Esophagus squamous epithelium (tissue), 5 donors: ENCODE results near the gene ING5. TPM values are rescaled to one million over a fixed set of nuclear protein-coding genes. Genes with fewer than 3 reads are reported as not detected.
"Not testable (repeated sequence)": the region's sequence is repeated elsewhere in the genome, so short reads cannot be mapped to it uniquely, and the experiment has no call there.

Experiments
- DNase-seq: peaks from one replicate; lab custom pipeline; 2025; lab: John Stamatoyannopoulos, UW
- H3K27ac ChIP-seq, 4 donors: fragments of 200-600 bp; sonication (generic); one replicate each; pipeline ENCODE4 v1.5.1; 2016 to 2019; ENCODE audit warnings: mild to moderate bottlenecking in 1 of 4
- H3K27me3 ChIP-seq, 4 donors: fragments of 200-600 bp; sonication (generic); 1 replicate in 3 of 4; 2 replicates in 1 of 4; pipeline versions ENCODE4 v1.5.1 to v1.6.0; 2017 to 2021; ENCODE audit warnings: antibody characterized with exemption in 1 of 4
- H3K36me3 ChIP-seq, 3 donors: fragments of 200-600 bp; sonication (generic); one replicate each; pipeline ENCODE4 v1.5.1; 2016 to 2019
- H3K4me1 ChIP-seq, 3 donors: fragments of 200-600 bp; sonication (generic); one replicate each; pipeline ENCODE4 v1.5.1; 2017 to 2019
- H3K4me3 ChIP-seq, 4 donors: fragments of 200-600 bp; sonication (generic); 1 replicate in 3 of 4; 2 replicates in 1 of 4; pipeline ENCODE4 v1.5.1; 2016 to 2019; ENCODE audit warnings: mild to moderate bottlenecking in 2 of 4, moderate library complexity in 1 of 4
- H3K9me3 ChIP-seq, 3 donors: fragments of 200-600 bp; sonication (generic); one replicate each; pipeline ENCODE4 v1.5.1; 2016 to 2019
- CTCF ChIP-seq, 6 experiments: fragments of 450-650 bp in 4 of 6; fragments of 200-600 bp in 2 of 6; sonication (generic) in 2 of 6; IDR thresholded peaks; one replicate each; pipeline ENCODE4 v1.5.1; 2016 to 2019; ENCODE audit warnings: antibody characterized with exemption in 6 of 6, mild to moderate bottlenecking in 4 of 6, moderate library complexity in 4 of 6
- POLR2A ChIP-seq, 4 donors: fragments of 450-650 bp; IDR thresholded peaks; one replicate each; pipeline ENCODE4 v1.6.1; 2017; ENCODE audit warnings: antibody characterized with exemption in 4 of 4, mild to moderate bottlenecking in 4 of 4, moderate library complexity in 3 of 4
- WGBS, 2 donors: methylation state at CpG; one replicate each; pipeline ENCODE4 v1.1.5; 2018; 5-methylcytosine and 5-hydroxymethylcytosine counted together
- intact Hi-C: fragments of 100-400 bp; cut with DNase I; formaldehyde crosslinking; loops from one replicate; pipeline ENCODE4 v1.15.0; 2022
- total RNA-seq, 4 donors: library from RNA; depleted of rRNA; stranded (reverse); fragments of >200 nt; gene quantifications; one replicate each; pipeline ENCODE4 v1.1.0, GENCODE V29; 2016
- donor health status: DM: yes; HTN: yes; CAD: no.

The ING5 gene
- total RNA-seq, 4 donors from 2014 or later: 10.4 to 39.3 (median 18.8) TPM

- Histone ChIP-seq H3K27ac (no peak overlapping the region), H3K4me3 (no peak overlapping the region), H3K4me1 (peaks cover 0 to 10% (median 0%) of the 10 kb centered on the region in 3 donors), H3K9me3 (no peaks in the 10 kb centered on the region), H3K27me3 (no peaks in the 10 kb centered on the region), H3K36me3 (peaks cover 21 to 100% (median 21%) of the 10 kb centered on the region in 3 donors)
- TF ChIP-seq CTCF (IDR thresholded peaks at IDR 0.05): no peak
- TF ChIP-seq POLR2A (IDR thresholded peaks at IDR 0.05): no peak
- no peak for DNase-seq
- WGBS, 2 donors: 100% methylated on average over 1 of the region's 17 CpGs; no CpG with 5 or more reads in 1 of the 2 donors
- intact Hi-C loops: no loop called here
These were observed 51.7 kb downstream of the ING5 start for GRCh38 chr2:241753493-241753892.

- Histone ChIP-seq H3K27me3 (no peaks in the 10 kb centered on the region), H3K4me1 (peaks cover 0 to 10% (median 0%) of the 10 kb centered on the region in 3 donors), H3K27ac (no peak overlapping the region), H3K9me3 (no peaks in the 10 kb centered on the region), H3K4me3 (no peak overlapping the region), H3K36me3 (peaks cover 17 to 100% (median 21%) of the 10 kb centered on the region in 3 donors)
- intact Hi-C loops: no loop called here
- no peak for DNase-seq
- TF ChIP-seq POLR2A (IDR thresholded peaks at IDR 0.05): no peak
- TF ChIP-seq CTCF (IDR thresholded peaks at IDR 0.05): no peak
- WGBS, 2 donors: 94 to 97% methylated on average over 14 to 17 of the region's 20 CpGs
These were observed 52.2 kb downstream of the ING5 start for GRCh38 chr2:241754042-241754441.

GRCh38 chr2:241755166-241755565 is 53.3 kb downstream of the ING5 start:
- no peak overlapping the region for H3K27ac ChIP-seq
- TF ChIP-seq POLR2A (IDR thresholded peaks at IDR 0.05): no peak
- TF ChIP-seq CTCF (IDR thresholded peaks at IDR 0.05): no peak
- H3K4me1 ChIP-seq: peaks cover 0 to 8% (median 0%) of the 10 kb centered on the region in 3 donors
- peaks cover 21 to 100% (median 21%) of the 10 kb centered on the region in 3 donors for H3K36me3 ChIP-seq
- DNase-seq: no peak
- no peaks in the 10 kb centered on the region for H3K9me3 ChIP-seq
- H3K4me3 ChIP-seq: no peak overlapping the region
- intact Hi-C loops: no loop called here
- no peaks in the 10 kb centered on the region for H3K27me3 ChIP-seq
- WGBS, 2 donors: 80 to 90% methylated on average over 4 to 8 of the region's 18 CpGs

- H3K27me3 ChIP-seq: no peaks in the 10 kb centered on the region
- no peak for TF ChIP-seq POLR2A (IDR thresholded peaks at IDR 0.05)
- no peak for TF ChIP-seq CTCF (IDR thresholded peaks at IDR 0.05)
- no peak for DNase-seq
- 62 to 93% methylated on average over 2 to 8 of the region's 27 CpGs for WGBS, 2 donors
- peaks cover 21 to 100% (median 21%) of the 10 kb centered on the region in 3 donors for H3K36me3 ChIP-seq
- H3K4me3 ChIP-seq: no peak overlapping the region
- no peaks in the 10 kb centered on the region for H3K9me3 ChIP-seq
- intact Hi-C loops: no loop called here
- no peak overlapping the region for H3K27ac ChIP-seq
- peaks cover 0 to 2% (median 0%) of the 10 kb centered on the region in 3 donors for H3K4me1 ChIP-seq
These were observed 53.9 kb downstream of the ING5 start for GRCh38 chr2:241755777-241756176.

- intact Hi-C loops: no loop called here
- no peaks in the 10 kb centered on the region for H3K27me3 ChIP-seq
- WGBS, 2 donors: 79 to 83% methylated on average over 20 of the region's 20 CpGs
- H3K4me1 ChIP-seq: no peaks in the 10 kb centered on the region
- H3K36me3 ChIP-seq: peaks cover 12 to 100% (median 15%) of the 10 kb centered on the region in 3 donors
- H3K9me3 ChIP-seq: no peaks in the 10 kb centered on the region
- H3K27ac ChIP-seq: no peak overlapping the region
- DNase-seq: no peak
- H3K4me3 ChIP-seq: no peak overlapping the region
- TF ChIP-seq POLR2A (IDR thresholded peaks at IDR 0.05) (no peak), CTCF (IDR thresholded peaks at IDR 0.05) (no peak)
These were observed 57.4 kb downstream of the ING5 start for GRCh38 chr2:241759067-241759807.

GRCh38 chr2:241759893-241760292 is 58.1 kb downstream of the ING5 start:
- H3K9me3 ChIP-seq, DNase-seq: not testable (repeated sequence)
- WGBS, 2 donors: 90 to 100% methylated on average over 1 to 6 of the region's 16 CpGs

More at GRCh38 chr2:241759893-241760292, 58.1 kb downstream of the ING5 start:
- H3K4me1 ChIP-seq, H3K4me3 ChIP-seq, H3K27me3 ChIP-seq, intact Hi-C loops, H3K27ac ChIP-seq: not testable (repeated sequence)
- H3K36me3 ChIP-seq: peaks cover 12 to 99% (median 13%) of the 10 kb centered on the region in 3 donors
